ENCODE measurements around the gene GRM7.

GRM7 gene

DNA sequence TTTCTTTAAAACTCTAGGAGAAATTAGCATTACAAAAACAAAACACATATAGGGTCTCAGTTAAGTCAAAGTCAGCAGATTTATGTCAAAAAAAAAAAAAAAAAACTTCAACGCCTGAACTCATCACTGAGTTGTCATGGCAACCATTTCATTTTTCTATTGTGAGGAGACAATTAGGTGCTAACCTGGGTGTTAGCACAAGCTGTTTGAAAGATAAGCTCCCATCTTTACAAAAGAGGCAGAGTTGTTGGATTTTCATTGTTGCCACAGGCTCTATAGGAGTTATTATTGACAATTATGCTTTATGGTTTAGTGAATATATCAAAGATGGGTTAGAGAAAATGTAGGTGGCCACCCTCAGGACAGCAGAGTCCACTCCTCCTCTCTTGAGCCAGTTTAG lies 806.9 kb downstream of the GRM7 start:
- H3K4me3 ChIP-seq (ENCODE audit: control insufficient read depth, low read depth, low read length) = no peak overlapping the region
- TF ChIP-seq, protein P1, sequence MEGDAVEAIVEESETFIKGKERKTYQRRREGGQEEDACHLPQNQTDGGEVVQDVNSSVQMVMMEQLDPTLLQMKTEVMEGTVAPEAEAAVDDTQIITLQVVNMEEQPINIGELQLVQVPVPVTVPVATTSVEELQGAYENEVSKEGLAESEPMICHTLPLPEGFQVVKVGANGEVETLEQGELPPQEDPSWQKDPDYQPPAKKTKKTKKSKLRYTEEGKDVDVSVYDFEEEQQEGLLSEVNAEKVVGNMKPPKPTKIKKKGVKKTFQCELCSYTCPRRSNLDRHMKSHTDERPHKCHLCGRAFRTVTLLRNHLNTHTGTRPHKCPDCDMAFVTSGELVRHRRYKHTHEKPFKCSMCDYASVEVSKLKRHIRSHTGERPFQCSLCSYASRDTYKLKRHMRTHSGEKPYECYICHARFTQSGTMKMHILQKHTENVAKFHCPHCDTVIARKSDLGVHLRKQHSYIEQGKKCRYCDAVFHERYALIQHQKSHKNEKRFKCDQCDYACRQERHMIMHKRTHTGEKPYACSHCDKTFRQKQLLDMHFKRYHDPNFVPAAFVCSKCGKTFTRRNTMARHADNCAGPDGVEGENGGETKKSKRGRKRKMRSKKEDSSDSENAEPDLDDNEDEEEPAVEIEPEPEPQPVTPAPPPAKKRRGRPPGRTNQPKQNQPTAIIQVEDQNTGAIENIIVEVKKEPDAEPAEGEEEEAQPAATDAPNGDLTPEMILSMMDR (IDR thresholded peaks at IDR 0.05; ENCODE audit: control insufficient read depth, insufficient read depth, low read depth, low read length, missing control alignments) = no peak
- DNase-seq (ENCODE audit: low read depth) = no peak

DNA sequence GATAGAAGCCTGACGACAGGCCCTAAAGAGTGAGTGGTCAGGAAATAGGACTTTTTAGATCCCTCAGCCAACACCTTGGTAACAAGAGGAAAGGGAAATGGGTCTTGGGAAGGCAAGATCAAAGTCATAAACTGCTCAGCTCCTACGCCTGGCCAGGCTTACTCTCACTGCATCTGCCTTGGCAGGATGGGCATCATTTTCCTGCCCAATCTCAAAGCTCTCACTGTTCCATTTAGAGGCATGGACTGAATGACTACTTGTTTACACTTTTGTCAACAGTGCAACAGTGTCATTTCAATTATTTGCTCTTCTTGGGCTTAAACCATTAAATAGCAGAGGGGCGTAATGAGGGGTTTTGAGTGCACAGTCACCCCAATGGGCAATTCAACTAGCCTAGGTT lies 808.7 kb downstream of the GRM7 start:
- DNase-seq (ENCODE audit: low read depth) = no peak
- TF ChIP-seq, protein P1 (IDR thresholded peaks at IDR 0.05; ENCODE audit: control insufficient read depth, insufficient read depth, low read depth, low read length, missing control alignments) = no peak

DNA sequence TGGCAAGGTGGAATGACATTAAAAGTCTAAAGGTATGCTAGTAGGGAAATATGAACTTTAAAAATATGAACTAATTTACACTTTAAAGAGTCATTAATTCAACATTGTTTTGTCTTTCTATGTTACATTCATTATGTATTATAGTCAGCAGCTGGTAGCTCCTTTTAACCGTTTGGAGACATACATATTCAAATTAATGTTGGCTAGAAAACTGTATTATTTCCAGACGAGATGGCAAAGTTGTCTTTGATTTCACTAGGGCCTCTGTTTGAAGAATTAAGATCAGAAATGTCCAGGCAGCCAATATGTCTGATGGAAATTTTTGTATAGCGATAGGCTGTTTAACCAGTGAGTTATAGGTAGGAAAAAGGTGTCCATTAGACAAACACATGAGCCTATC lies 817.6 kb downstream of the GRM7 start:
- DNase-seq (ENCODE audit: low read depth) = no peak
- TF ChIP-seq, protein P1 (IDR thresholded peaks at IDR 0.05; ENCODE audit: control insufficient read depth, insufficient read depth, low read depth, low read length, missing control alignments) = no peak
- no peak overlapping the region for H3K4me3 ChIP-seq (ENCODE audit: control insufficient read depth, low read depth, low read length)

More for the DNA sequence above, 808.7 kb downstream of the GRM7 start:
- H3K4me3 ChIP-seq (ENCODE audit: control insufficient read depth, low read depth, low read length) = no peak overlapping the region

- DNase-seq (ENCODE audit: low read depth) = no peak
- H3K4me3 ChIP-seq (ENCODE audit: control insufficient read depth, low read depth, low read length) = no peak overlapping the region
- TF ChIP-seq, protein P1 (IDR thresholded peaks at IDR 0.05; ENCODE audit: control insufficient read depth, insufficient read depth, low read depth, low read length, missing control alignments) = no peak
Observed at GRCh38 chr3:7682822-7683229, 821.9 kb downstream of the GRM7 start.

GRCh38 chr3:7683426-7683825 lies 822.5 kb downstream of the GRM7 start:
- TF ChIP-seq, protein P1 (IDR thresholded peaks at IDR 0.05; ENCODE audit: control insufficient read depth, insufficient read depth, low read depth, low read length, missing control alignments) = no peak
- DNase-seq (ENCODE audit: low read depth) = no peak
- no peak overlapping the region for H3K4me3 ChIP-seq (ENCODE audit: control insufficient read depth, low read depth, low read length)

- TF ChIP-seq, protein P1 (IDR thresholded peaks at IDR 0.05; ENCODE audit: control insufficient read depth, insufficient read depth, low read depth, low read length, missing control alignments) = no peak
- H3K4me3 ChIP-seq (ENCODE audit: control insufficient read depth, low read depth, low read length) = no peak overlapping the region
- no peak for DNase-seq (ENCODE audit: low read depth)
Observed at GRCh38 chr3:7684182-7684715, 823.3 kb downstream of the GRM7 start.
